GM19238 (cell line): ENCODE results near the gene CHRNG.
A peak's percentile ranks its signal among the peaks of the same experiment; 100 is the strongest.

Source experiments
- DNase-seq: peaks from one replicate; pipeline ENCODE4 v3.0.0; 2011; ENCODE audit warnings: low spot score; ENCODE audit not compliant: insufficient read length

The CHRNG gene

DNA sequence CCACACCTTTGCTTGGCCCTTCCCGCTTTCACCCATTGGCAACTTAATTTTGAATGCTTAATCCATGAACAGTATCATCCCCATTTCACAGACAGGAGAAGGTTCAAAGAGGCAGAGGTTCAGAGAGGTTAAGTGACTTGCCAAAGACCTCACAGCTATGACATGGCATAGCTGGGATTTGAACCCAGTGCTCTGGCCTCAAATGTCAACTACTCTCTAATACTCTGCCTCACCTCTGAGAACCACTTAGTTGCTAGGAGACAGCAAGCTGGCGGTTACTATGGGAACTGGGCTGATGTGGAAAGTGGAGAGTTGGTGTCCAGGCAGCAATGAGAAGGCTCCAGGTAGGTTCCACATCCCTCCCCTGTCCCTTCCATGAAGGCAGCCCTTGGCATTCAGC is 35.1 kb upstream of the CHRNG start:
- DNase-seq: no peak

DNA sequence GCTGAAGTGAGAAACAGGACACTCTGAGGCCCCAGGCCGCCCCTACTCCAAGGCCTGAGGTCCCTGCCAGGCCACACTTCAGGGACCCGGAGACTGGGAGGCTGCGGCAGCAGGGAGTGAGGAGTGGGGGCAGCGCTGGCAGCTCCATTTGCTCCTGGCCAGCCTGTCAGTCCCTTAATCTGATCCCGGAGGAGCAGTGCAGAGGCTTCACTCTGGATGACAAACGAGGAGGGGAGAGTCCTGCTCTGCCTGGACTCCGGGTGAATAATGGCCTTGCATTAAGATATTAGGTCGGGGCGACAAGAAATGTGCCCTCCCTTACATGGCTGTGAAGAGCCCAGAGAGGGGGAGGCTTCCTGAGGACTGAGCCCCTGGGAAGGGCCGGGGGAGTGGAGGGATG is 33.6 kb upstream of the CHRNG start:
- no peak for DNase-seq

DNA sequence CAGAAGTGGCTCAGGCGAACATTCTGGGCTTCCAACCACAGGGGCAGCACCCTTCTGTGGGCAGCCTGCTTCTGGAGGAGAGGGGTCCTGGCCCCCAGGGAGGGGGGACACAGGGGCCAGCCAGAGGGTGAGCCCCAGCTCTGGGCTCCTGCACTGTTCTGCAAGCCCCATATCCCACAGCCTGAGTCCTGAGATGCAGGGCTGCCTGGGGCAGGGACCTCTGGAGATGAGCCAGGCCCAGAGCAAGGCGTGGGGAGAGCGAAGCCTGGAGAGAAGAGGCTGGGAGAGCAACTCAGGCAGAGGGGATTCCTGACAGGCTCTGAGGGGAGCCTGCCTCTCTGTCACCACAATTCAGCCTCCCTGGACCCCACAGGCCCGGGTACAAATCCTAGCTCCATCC is 32.8 kb upstream of the CHRNG start:
- DNase-seq: no peak

DNA sequence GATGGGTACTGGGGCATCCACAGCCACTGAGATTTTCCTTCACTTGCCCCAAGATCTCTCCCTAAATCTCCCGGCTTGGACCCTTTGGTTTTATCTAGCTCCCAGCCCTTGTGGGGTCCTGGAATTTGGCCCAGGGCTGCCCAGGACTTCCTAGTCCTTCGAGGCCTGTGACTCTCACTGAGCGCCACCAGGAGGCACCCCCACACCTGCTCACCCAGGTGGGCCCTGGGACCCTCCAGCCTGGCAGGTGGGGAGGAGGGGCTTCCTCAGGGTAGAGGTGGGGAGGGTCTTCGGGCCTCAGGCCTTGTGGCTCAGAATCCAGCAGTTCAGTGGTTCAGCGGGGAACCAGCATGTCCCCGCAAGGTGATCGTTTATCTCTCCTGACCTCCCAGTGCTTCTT is 31.2 kb upstream of the CHRNG start:
- DNase-seq: no peak

DNA sequence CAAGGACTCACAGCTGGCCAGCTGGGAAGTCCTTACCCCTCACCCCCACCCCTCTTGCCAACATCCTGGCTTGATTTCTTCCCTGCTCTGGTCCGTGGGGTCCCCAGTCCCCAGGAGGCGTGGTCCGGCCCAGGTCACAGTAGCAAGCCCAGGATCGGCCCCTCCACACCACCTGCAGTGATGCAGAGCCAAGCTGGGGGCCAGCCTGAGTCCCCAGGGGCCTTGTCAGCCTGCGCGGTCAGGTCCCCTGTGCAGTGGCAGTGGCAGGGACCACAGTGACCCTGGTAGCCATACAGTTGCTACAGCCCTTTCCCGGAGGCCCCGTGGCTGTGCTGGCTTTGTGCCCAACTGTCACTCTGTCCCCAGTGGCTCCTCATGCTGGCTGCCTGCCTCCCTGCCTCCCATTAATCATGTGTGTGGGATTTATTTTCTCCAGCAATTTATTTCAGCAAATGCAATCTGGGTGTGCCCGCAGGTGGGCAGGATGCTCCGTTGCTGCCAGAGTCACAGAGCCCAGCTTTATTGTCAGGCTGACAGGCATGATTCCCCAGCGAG is 28.1 kb upstream of the CHRNG start:
- no peak for DNase-seq

DNA sequence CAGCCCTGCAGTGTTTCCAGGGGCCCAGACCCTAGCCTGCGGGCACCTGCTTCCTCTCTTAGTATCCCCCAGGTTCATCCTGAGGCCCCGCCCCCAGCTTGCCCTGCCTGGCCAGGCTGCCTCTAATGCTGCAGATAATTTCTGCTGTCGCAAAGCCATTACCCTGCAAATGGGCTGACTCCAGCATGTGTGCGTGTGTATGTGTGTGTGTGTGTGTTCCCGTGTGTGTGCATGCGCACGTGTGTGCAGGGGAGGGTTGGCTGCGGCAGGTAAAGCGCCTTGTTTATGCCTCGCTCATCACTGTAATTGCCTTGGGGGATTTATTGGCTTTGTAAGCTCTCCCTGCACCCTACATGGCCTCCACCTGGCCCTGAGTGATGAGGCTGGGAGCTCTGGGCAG is 26.9 kb upstream of the CHRNG start:
- DNase-seq: no peak

DNA sequence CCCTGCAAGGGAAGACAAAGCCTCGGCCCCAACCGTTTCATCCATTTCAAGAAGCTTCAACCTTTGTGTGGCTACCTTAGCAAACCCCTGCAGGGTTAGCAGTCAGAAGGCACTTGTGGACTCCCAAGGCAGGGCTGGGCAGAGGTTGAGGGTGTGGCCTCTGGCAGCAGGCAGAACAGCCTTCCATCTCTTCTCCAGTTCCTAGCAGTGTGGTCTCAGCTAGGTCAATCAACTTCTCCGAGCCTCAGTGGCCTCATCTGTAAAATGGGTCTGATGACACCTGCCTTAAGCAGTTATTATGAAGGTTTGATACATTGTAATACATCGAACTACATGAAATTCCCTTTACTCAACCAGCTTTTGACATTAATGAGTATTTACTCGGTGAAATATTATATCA is 26.1 kb upstream of the CHRNG start:
- no peak for DNase-seq

DNA sequence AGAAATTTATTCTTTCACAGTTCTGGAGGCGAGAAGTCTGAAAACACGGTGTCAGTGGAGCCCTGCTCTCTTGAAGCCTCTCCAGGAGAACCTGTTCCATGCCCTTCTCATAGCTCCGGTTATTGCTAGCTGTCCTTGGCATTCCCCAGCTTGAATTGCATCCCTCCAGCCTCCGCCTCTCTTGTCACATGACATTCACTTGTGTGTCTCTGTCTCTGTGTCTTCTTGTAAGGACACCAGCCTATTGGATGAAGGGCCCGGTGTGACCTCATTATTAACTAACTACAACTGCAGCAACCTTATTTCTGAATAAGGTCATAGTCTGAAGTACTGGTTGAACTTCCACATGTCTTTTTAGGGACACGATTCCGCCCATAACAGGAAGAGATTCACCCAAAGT is 23.9 kb upstream of the CHRNG start:
- no peak for DNase-seq

DNA sequence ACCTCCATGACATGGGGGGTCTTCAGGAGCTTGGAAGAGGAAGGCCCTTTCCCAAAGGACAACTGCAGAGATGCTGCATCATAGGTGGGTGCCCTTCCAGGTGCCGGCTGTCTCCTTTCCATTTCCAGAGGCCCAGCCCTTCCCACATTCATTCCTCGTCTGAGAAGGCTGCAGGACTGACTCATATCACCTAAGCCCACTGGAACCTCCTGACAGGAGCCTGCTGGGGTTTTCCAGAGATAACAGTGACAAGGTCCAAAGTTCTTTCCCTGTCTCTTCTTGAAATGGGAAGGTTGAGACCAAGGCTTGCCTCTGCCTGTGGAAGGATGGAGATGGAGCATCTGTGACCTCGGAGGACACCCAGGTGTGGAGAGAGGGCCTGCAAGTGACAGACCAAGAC is 22.9 kb upstream of the CHRNG start:
- no peak for DNase-seq

DNA sequence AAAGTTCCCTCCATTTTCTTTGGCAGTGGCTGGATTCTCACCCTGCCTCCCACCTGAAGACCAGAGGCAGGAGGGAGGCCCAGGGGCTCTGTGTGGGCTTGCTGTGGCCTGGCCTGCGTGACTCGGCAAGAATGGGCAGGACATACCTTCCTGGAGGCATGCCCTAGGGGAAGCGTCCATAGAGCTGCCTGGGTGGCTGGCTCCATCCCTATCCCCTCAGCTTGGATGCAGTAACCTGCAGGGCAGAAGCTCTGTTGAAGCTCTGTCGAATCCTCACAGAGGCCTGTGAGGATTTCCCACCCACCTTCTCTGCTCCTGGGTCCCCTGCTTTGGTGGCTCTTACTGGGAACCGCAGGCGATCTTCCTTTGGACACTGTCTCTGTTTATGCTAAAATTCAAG is 20.6 kb upstream of the CHRNG start:
- DNase-seq: no peak

DNA sequence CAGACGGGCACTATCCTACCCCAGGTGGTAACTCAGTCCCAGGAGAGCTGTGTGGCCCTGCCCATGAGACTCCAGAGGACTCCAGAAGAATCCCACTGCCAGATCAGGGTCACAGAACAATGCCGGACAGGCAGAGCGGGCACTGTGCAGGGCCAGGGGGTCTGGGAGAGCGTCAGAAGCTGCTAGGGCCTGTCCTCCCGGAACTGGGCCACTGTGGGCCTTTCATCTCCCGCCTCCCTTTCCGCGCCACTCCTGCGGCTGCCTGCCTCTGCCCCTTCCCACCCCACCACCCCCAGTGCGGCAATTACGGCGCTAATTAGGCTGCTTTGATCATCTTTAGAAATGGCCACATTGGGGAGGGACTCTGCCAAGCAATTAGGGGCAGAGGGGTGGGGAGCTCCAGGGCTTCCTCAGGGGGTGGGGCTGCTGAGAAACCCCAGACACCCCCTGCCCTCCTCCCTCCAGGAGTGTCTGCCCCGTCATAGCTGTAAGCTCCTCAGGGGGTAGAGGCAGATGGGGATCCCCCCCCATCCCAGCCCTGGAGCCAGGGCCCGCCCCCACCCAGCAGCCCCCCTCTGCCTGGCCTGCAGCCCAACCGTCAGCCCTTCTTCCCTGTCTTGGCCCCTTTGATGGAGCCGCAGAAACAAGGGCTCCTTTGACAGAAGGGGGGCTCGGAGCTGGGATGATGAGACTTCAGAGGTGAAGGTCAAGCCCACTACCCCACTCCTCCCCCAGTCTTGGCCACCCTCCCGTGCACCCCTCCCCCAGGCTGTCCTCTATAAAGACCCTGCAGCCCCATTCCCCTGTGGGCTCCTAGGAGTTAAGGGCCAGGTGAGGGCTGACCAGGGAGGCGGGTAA is 19.7 kb upstream of the CHRNG start, which contains the start of gene PRSS56:
TSS of gene PRSS56 (plus strand) at position 808 of the 858 bp plus-strand sequence. CDS start 211 bp downstream, outside the sequence.
- DNase-seq: no peak

DNA sequence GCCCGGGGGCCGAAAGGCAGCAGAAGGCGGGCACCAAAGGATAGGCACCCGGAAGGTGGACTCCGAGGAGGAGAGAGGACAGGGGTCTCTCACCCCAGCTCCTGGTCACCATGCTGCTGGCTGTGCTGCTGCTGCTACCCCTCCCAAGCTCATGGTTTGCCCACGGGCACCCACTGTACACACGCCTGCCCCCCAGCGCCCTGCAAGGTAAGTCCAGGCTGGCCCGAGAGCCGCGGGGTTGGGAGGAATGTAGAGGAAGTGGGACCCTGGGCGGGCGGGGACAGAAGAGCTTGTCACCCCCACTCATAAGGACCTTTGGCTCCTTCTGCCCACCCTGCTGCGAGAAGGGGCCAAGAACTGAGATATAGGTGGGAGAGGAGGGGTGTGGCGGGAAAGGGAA is 19.0 kb upstream of the CHRNG start:
- no peak for DNase-seq

DNA sequence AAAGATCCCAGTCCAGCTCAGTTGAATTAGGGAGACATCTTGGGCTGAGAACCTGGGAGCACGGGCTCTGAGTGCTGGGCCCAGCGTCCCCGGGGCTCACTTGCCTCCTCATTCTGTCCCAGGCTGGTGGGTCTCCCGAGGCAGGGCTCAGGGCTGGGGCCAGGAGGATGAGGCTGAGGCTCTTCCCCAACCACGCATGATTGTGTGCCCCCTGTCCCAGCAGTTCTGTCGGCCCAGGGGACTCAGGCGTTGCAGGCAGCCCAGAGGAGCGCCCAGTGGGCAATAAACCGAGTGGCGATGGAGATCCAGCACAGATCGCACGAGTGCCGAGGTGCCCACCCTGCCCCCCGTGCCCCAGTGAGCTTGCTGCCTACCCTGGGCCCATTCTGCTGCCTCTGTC is 18.4 kb upstream of the CHRNG start:
- no peak for DNase-seq

DNA sequence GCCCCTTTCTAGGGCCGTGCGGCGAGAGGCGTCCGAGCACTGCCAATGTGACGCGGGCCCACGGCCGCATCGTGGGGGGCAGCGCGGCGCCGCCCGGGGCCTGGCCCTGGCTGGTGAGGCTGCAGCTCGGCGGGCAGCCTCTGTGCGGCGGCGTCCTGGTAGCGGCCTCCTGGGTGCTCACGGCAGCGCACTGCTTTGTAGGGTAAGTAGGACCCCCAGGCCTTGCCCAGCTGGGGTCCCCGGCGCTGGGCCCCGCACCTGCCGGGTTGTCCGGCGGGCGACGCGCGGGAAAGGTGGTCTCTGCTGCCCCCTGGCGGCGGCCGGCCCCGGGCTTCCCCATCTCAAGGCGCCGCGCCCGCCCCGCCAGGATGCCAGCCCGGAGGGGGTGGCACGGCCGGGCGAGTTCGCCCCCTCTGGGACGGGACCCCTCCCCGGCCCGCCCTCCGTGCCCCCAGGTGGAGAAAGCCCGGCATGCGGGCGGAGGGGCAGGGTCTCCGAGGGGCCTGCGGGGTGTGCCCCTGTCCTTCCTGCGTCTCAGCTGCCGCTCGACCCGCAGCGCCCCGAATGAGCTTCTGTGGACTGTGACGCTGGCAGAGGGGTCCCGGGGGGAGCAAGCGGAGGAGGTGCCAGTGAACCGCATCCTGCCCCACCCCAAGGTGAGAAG is 17.4 kb upstream of the CHRNG start:
- DNase-seq: peak; percentile 82

DNA sequence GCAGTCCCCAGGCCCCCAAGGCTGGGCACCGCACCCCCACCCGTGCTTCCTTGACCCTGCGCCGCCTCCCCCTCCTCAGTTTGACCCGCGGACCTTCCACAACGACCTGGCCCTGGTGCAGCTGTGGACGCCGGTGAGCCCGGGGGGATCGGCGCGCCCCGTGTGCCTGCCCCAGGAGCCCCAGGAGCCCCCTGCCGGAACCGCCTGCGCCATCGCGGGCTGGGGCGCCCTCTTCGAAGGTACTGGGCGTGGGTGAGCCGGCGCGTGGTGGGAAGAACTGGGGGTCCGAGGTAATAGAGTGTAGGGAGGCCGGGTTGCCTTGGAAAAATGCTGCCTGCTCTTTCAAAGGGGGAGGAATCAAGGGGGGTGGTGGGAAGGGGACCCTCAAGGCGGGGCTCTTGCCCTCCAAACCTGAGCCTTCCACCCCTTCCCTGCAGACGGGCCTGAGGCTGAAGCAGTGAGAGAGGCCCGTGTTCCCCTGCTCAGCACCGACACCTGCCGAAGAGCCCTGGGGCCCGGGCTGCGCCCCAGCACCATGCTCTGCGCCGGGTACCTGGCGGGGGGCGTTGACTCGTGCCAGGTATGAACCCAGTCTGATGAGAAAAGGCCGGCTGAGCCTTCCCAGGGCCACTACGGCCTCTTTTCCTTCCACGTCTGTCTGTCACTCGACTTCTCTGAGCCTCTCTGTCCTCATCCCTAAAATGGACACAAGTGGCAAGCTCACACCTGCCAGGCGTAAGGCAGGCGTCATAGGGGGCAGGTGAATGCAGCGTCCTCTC is 16.7 kb upstream of the CHRNG start:
- DNase-seq: no peak

DNA sequence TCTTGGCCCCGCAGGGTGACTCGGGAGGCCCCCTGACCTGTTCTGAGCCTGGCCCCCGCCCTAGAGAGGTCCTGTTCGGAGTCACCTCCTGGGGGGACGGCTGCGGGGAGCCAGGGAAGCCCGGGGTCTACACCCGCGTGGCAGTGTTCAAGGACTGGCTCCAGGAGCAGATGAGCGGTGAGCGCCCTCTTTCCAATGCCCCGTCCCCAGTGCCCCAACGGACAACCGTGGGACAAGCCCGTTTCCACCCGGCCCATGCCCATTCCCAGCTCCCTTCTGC is 16.1 kb upstream of the CHRNG start:
- no peak for DNase-seq

DNA sequence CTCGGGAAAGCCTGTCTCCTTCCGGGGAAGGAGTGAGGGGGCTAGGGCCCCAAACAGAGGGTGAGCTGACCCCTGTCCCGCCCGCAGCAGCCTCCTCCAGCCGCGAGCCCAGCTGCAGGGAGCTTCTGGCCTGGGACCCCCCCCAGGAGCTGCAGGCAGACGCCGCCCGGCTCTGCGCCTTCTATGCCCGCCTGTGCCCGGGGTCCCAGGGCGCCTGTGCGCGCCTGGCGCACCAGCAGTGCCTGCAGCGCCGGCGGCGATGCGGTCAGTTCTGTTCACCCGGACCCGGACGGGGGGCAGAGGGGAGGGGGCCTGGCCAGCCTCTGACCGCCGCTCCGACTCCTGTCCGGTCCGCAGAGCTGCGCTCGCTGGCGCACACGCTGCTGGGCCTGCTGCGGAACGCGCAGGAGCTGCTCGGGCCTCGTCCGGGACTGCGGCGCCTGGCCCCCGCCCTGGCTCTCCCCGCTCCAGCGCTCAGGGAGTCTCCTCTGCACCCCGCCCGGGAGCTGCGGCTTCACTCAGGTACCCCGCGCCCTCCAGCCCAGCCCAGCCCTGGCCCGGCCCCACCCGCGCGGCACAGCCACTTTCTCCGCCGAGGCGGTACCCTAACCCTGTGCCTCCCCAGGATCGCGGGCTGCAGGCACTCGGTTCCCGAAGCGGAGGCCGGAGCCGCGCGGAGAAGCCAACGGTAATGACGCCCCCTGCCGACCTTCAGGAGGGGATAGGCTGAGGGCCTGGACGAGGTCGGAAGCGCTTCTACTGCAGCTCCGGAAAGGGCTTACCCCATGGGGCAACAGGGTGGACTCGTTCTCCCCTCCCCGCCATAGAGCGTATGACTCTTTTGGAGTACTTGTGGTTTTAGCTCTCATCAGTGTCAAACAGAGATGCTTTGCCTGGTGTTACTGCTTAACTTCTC is 15.6 kb upstream of the CHRNG start:
- no peak for DNase-seq

DNA sequence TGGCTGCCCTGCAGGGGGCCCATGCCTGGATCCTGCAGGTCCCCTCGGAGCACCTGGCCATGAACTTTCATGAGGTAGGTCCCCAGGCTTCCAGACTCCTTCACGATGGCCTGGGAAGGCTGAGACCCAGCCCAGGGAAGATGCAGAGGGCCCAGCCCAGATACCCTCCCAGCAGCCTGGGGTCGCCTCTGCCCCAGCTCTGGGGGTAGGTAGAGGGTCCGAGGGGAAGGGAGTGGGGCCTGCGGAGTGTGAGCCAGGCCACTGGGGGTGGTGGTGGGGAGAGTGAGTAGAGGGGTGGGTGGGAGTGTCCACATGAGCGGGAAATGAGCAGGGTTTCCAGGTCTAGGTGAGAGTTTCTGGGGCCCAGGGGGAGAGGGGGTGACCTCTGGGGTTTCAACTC is 14.7 kb upstream of the CHRNG start:
- DNase-seq: no peak

DNA sequence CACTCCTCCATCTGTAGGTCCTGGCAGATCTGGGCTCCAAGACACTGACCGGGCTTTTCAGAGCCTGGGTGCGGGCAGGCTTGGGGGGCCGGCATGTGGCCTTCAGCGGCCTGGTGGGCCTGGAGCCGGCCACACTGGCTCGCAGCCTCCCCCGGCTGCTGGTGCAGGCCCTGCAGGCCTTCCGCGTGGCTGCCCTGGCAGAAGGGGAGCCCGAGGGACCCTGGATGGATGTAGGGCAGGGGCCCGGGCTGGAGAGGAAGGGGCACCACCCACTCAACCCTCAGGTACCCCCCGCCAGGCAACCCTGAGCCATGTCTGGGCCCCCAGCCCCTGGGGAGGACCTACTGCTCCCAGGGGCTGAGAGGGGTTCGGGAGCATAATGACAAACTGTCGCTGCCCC is 14.3 kb upstream of the CHRNG start:
- DNase-seq: no peak

DNA sequence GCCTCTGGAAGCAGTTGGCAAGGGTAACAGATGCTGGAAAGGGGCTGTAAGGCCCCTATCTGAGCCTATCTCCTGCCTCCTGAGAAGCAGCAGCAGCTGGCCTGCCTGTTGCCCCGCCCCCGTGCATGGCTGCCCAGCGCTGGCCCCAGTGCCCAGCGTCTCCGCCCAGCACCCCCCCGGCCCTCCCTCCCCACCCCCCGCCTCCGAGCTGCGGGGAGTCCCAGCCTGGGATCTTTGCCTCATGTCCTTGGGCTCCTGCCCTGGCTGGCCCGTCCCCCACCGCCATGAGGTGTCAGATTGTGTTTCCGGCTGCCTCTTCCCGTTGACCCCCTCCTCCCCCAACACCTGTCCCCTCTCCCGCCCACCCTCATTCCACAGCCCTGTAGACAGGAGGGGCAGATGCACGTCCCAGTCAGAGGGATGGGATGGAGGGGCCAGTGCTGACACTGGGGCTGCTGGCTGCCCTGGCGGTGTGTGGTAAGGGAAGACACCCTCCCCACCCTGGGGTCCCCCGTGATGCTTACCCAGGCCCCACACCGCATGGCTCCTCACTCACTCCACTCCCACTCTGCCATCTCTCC is 13.6 kb upstream of the CHRNG start, which contains the start of gene CHRND:
TSS of gene CHRND (plus strand) at position 370 of the 581 bp plus-strand sequence. CDS start at position 426, 56 bp downstream.
- DNase-seq: no peak
